ENCODE measurements around the gene VWCE.

DNA sequence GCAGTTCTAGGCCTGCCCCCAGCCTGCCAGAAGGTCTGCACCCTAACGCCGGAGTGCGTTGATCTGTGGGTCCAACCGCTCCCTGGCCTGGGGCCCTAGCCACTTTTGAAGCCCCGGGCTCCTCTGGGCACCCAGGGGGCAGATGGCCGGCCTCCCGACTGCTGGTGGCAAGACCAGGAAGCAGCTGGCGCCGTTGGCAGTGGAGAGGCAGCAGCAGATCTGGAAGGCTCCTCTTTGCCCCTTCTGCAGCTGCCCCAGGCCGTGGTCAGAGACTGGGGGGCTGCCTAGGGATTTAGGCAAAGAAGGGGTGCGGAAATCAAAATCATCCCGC lies 445 bp upstream of the VWCE start:
- TF ChIP-seq GATA2 (IDR thresholded peaks at IDR 0.05; ENCODE audit: low read depth, low read length) (no peak), GATA3 (IDR thresholded peaks at IDR 0.05; ENCODE audit: low read depth, low read length) (no peak)

Measured in SH-SY5Y (cell line).